ENCODE results near the gene ZNF836.
"Not testable (repeated sequence)": the region's sequence is repeated elsewhere in the genome, so short reads cannot be mapped to it uniquely, and the experiment has no call there.

The ZNF836 gene

GRCh38 chr19:52171321-52172169, at the start of gene ZNF836:
ZNF836 (minus strand) TSS chr19:52171621; CDS start chr19:52168072, 3,549 bp downstream.
- DNase-seq (ENCODE audit: low spot score): peak; percentile 95

GRCh38 chr19:52221031-52221430, 49.6 kb upstream of the ZNF836 start:
- DNase-seq (ENCODE audit: low spot score): no peak

- DNase-seq (ENCODE audit: low spot score): no peak
These were observed 48.2 kb upstream of the ZNF836 start for GRCh38 chr19:52219611-52220010.

GRCh38 chr19:52217576-52217975, 46.2 kb upstream of the ZNF836 start:
- DNase-seq (ENCODE audit: low spot score): no peak

GRCh38 chr19:52216401-52216800, 45.0 kb upstream of the ZNF836 start:
- no peak for DNase-seq (ENCODE audit: low spot score)

GRCh38 chr19:52214241-52214640, 42.8 kb upstream of the ZNF836 start:
- no peak for DNase-seq (ENCODE audit: low spot score)

- DNase-seq (ENCODE audit: low spot score): no peak
These were observed 41.3 kb upstream of the ZNF836 start for GRCh38 chr19:52212572-52213255.

GRCh38 chr19:52211926-52212571, 40.6 kb upstream of the ZNF836 start:
- DNase-seq (ENCODE audit: low spot score): no peak

GRCh38 chr19:52211203-52211602, 39.8 kb upstream of the ZNF836 start:
- no peak for DNase-seq (ENCODE audit: low spot score)

- no peak for DNase-seq (ENCODE audit: low spot score)
These were observed 35.1 kb upstream of the ZNF836 start for GRCh38 chr19:52206481-52206880.

GRCh38 chr19:52200755-52201391, 29.5 kb upstream of the ZNF836 start:
- not testable (repeated sequence) for DNase-seq (ENCODE audit: low spot score)

- peak; percentile 86 for DNase-seq (ENCODE audit: low spot score)
These were observed 28.6 kb upstream of the ZNF836 start for GRCh38 chr19:52200044-52200443.

GRCh38 chr19:52198678-52199077, 27.3 kb upstream of the ZNF836 start:
- no peak for DNase-seq (ENCODE audit: low spot score)

- DNase-seq (ENCODE audit: low spot score): no peak
These were observed 26.5 kb upstream of the ZNF836 start for GRCh38 chr19:52197964-52198363.

- DNase-seq (ENCODE audit: low spot score): no peak
These were observed 25.0 kb upstream of the ZNF836 start for GRCh38 chr19:52196256-52196967.

GRCh38 chr19:52191951-52192350, 20.5 kb upstream of the ZNF836 start:
- DNase-seq (ENCODE audit: low spot score): no peak

- DNase-seq (ENCODE audit: low spot score): no peak
These were observed 20.0 kb upstream of the ZNF836 start for GRCh38 chr19:52191389-52191788.

- no peak for DNase-seq (ENCODE audit: low spot score)
These were observed 19.3 kb upstream of the ZNF836 start for GRCh38 chr19:52190487-52191293.

- peak; percentile 98 for DNase-seq (ENCODE audit: low spot score)
These were observed 18.5 kb upstream of the ZNF836 start, which contains the start of gene PPP2R1A for GRCh38 chr19:52189735-52190486. PPP2R1A (plus strand) TSS chr19:52190052; CDS start chr19:52190097, 45 bp downstream.
